Activated B cell treated with CpG ODN at 0.5 μM for 24 hours (primary cell): ENCODE results near the gene RGS10. TPM values are rescaled to one million over a fixed set of nuclear protein-coding genes. Genes with fewer than 3 reads are reported as not detected.
A peak's percentile ranks its signal among the peaks of the same experiment; 100 is the strongest.

Experiments
- ATAC-seq: fragments of 200-7000 bp; cut with Tn5 transposase; one replicate; pipeline ENCODE4 v1.10.0; 2021; ENCODE audit warnings: low read depth, mild to moderate bottlenecking, moderate library complexity
- CTCF ChIA-PET: fragments of 350-600 bp; sonication (Branson Sonifier 250); formaldehyde crosslinking; loops from one replicate; lab custom pipeline; 2021; ENCODE audit warnings: antibody characterized with exemption; lab: Charles Lee
- POLR2A ChIA-PET: fragments of 350-600 bp; sonication (Branson Sonifier 250); formaldehyde crosslinking; loops from one replicate; lab custom pipeline; 2021; ENCODE audit warnings: antibody characterized with exemption; lab: Charles Lee
- DNase-seq: peaks from one replicate; pipeline ENCODE4 v3.0.0; 2022
- H3K27ac Mint-ChIP-seq: one replicate; pipeline ENCODE4 v1.8.0; 2020; ENCODE audit warnings: mixed read lengths
- H3K27me3 Mint-ChIP-seq: one replicate; pipeline ENCODE4 v1.8.0; 2021; ENCODE audit warnings: mixed read lengths
- H3K36me3 Mint-ChIP-seq: one replicate; pipeline ENCODE4 v1.8.0; 2021; ENCODE audit warnings: low read depth, mixed read lengths
- H3K4me1 Mint-ChIP-seq: one replicate; pipeline ENCODE4 v1.8.0; 2021; ENCODE audit warnings: mixed read lengths
- H3K4me3 Mint-ChIP-seq: one replicate; pipeline ENCODE4 v1.8.0; 2020; ENCODE audit warnings: mild to moderate bottlenecking, mixed read lengths
- H3K9me3 Mint-ChIP-seq: one replicate; pipeline ENCODE4 v1.8.0; 2020; ENCODE audit warnings: mixed read lengths
- CTCF ChIP-seq: fragments of 200-600 bp; IDR thresholded peaks from one replicate; pipeline ENCODE4 v1.8.0; 2022; ENCODE audit warnings: antibody characterized with exemption, mild to moderate bottlenecking
- intact Hi-C: fragments of 100-400 bp; cut with micrococcal nuclease; formaldehyde crosslinking; loops from one replicate; pipeline ENCODE4 v1.15.1; 2024
- total RNA-seq: library from RNA; stranded (reverse); gene quantifications from 2 replicates; pipeline ENCODE4 v1.2.3, GENCODE V29; 2022

The RGS10 gene
- total RNA-seq, 1 donor from 2014 or later: 53.5 TPM

DNA sequence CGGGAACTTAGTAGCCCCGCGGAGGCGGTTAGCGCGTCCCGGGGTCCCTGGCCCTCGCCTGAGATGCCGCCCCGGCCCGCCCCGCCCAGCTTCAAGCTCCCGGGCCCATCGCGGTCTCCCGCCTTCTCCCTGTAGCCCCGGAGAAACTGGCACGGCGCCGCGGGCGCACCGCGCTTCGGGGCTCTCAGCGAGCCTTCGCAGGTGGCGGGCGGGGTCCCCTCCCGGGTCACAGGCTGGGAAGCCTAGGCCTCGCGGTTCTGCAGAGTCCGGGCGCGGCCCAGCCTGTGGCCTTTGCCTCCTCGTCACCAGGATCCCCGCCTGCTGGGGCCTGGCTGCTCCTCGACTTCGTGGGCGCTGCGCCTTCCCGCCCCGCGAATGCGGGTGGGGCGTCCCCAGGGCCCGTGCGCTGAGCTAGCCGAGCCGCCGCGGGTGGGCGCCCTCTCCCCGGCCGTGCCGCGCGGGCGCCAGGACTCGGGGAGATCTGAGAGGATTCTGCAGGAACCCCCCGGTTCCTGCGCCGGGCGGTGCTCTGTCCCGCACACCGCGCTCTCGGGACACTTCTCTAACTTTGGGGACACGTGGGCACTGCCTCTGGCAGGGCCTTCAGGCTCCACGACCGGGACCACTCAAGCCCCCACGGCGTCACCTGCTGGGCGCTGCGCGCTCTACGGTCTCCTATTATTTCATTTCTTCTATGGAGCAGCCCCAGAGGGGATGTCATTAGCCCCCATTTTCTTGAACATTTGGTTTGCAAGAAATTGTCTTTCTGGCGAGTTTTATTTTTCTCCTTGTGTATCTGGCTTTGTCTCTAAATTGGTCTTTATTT lies 682 bp upstream of the RGS10 start:
- intact Hi-C loops: loop anchor here (1.0 to 5.0 kb wide), 16 partner anchors 26 to 976 kb away; partner anchors contain the start of genes BAG3, PRDX3 and TIAL1
- H3K27ac Mint-ChIP-seq: peak overlapping the region; percentile 87
- H3K27me3 Mint-ChIP-seq: peaks cover 9% of the 10 kb centered on the region
- H3K9me3 Mint-ChIP-seq: no peaks in the 10 kb centered on the region
- no peaks in the 10 kb centered on the region for H3K36me3 Mint-ChIP-seq
- H3K4me3 Mint-ChIP-seq: peak overlapping the region; percentile 91
- CTCF ChIA-PET: interaction anchor here (0.7 to 4.4 kb wide), 18 partner anchors 10 to 348 kb away, joined by 3 to 36 read pairs (median 4); partner anchors contain the start of gene GRK5
- DNase-seq (peak; percentile 61), ATAC-seq (peak; percentile 53)
- no peak for TF ChIP-seq CTCF
- H3K4me1 Mint-ChIP-seq: peaks cover 38% of the 10 kb centered on the region
- POLR2A ChIA-PET: interaction anchor here (0.6 to 2.2 kb wide), 15 partner anchors 16 to 344 kb away, joined by 3 to 36 read pairs (median 4); no protein-coding TSS in a partner anchor

DNA sequence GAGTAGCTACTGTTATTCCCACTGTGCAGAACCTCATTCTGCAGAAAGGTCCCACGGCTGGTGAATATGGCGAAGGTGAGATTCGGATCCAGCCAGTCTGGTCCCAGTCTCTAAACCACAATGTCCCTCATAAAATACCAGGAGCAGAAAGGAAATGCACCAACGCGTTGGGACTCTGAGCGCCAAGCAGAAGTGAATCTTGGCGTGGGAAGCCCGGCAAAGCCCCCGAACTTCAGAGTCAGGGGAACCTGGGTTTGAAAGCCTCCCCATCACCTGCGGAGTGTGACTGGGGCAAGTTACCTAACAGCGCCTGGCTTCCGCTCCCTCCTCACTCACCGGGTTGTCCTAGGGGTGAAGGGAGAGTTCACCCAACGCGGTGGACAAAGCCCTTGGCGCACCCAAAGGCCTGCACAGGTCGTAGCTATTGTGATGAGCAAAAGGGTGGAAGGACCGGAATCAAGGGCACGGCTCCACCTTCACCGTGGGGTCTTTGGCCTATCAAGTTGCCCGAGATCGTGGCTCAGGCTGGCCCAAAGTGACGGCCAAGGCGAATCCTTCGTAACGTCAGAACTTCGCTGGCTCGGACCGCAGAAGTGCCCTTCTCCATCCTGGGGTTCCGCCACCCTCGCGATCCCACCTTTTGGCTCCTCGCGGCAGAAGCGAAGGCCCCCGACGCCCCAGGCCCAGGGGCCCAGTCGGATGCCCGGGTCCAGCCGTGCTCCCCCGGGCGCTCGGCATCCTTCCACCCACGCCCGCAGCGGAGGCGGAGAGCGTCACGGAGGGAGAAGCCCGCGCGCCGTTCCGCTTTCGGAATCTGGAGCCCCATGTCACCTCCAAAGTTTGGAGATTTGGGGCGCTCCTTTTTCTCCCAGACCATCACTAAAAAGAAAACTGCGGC lies 811 bp downstream of the RGS10 start:
- intact Hi-C loops: loop anchor here (1.0 to 5.0 kb wide), 7 partner anchors 39 to 974 kb away; partner anchors contain the start of genes BAG3 and PRDX3
- DNase-seq: peak; percentile 39
- ChIA-PET POLR2A (interaction anchor here (0.6 to 2.2 kb wide), 16 partner anchors 14 to 459 kb away, joined by 3 to 36 read pairs (median 4); partner anchors contain the start of genes BAG3 and GRK5), CTCF (interaction anchor here (1.1 to 4.4 kb wide), 11 partner anchors 12 to 342 kb away, joined by 3 to 36 read pairs (median 7); partner anchors contain the start of gene GRK5)
- Mint-ChIP-seq H3K27ac (peak overlapping the region; percentile 50), H3K36me3 (no peaks in the 10 kb centered on the region), H3K4me1 (peaks cover 47% of the 10 kb centered on the region), H3K9me3 (no peaks in the 10 kb centered on the region), H3K27me3 (peaks cover 1% of the 10 kb centered on the region), H3K4me3 (peak overlapping the region; percentile 86)
- ATAC-seq: peak; percentile 11
- no peak for TF ChIP-seq CTCF

DNA sequence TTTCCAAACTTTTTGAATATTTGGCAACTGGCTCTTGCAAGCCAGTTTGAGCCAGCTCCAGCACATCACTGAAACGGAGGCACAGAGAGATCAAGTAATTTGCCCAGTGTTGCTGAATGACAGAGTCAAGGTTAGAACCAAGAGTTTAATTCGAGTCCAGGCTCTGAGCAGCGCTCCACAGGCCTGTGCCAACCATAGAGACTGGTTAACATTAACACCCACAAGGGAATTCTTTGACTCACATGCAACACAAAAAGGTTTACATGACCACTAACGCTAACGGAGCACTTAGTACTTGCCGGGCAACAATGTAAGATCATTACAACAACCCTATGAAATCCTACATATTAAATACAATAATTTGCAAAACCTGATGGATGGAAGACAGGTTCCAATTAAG lies 1.5 kb downstream of the RGS10 start:
- Mint-ChIP-seq H3K36me3 (no peaks in the 10 kb centered on the region), H3K27ac (peak overlapping the region; percentile 50), H3K9me3 (no peaks in the 10 kb centered on the region), H3K27me3 (no peaks in the 10 kb centered on the region), H3K4me1 (peaks cover 47% of the 10 kb centered on the region), H3K4me3 (peak overlapping the region; percentile 86)
- DNase-seq (no peak), ATAC-seq (no peak)
- intact Hi-C loops: loop anchor here (5.0 kb wide), 4 partner anchors 39 to 974 kb away; partner anchors contain the start of gene PRDX3
- no peak for TF ChIP-seq CTCF
- ChIA-PET CTCF (interaction anchor here (1.2 to 4.4 kb wide), 3 partner anchors 11 to 98 kb away, joined by 3 to 20 read pairs (median 3); no protein-coding TSS in a partner anchor), POLR2A (interaction anchor here (0.6 kb wide), 3 partner anchors 52 to 459 kb away, joined by 3 to 8 read pairs (median 4); no protein-coding TSS in a partner anchor)

- Mint-ChIP-seq H3K27me3 (no peaks in the 10 kb centered on the region), H3K36me3 (no peaks in the 10 kb centered on the region), H3K9me3 (no peaks in the 10 kb centered on the region), H3K4me3 (no peak overlapping the region), H3K27ac (no peak overlapping the region), H3K4me1 (peaks cover 47% of the 10 kb centered on the region)
- no peak for DNase-seq
- intact Hi-C loops: loop anchor here (5.0 kb wide), 4 partner anchors 38 to 973 kb away; partner anchors contain the start of gene PRDX3
- ChIA-PET CTCF (interaction anchor here (1.2 kb wide), 1 partner anchor 10 kb away, joined by 3 read pairs; no protein-coding TSS in a partner anchor), POLR2A (interaction anchor here (1.1 kb wide), 1 partner anchor 22 kb away, joined by 6 read pairs; no protein-coding TSS in a partner anchor)
- no peak for TF ChIP-seq CTCF
- no peak for ATAC-seq
Measured at GRCh38 chr10:119540038-119540437, 2.5 kb downstream of the RGS10 start.
